HG02759 (cell line): Measurements from ENCODE around the gene UROC1.

ENCODE experiments used
- ATAC-seq: cut with Tn5 transposase; IDR thresholded peaks from one replicate; pipeline ENCODE4 v1.9.1; 2021; ENCODE audit warnings: mild to moderate bottlenecking, moderate library complexity; ENCODE audit not compliant: unreplicated experiment

Gene UROC1

GRCh38 chr3:126517986-126518778, 609 bp upstream of the UROC1 start:
- no peak for ATAC-seq

GRCh38 chr3:126516936-126517290, 660 bp downstream of the UROC1 start:
- ATAC-seq = no peak

- no peak for ATAC-seq
Measured at GRCh38 chr3:126516152-126516935, 1.2 kb downstream of the UROC1 start.

- no peak for ATAC-seq
Measured at GRCh38 chr3:126515066-126515706, 2.4 kb downstream of the UROC1 start.

GRCh38 chr3:126514161-126514560, 3.4 kb downstream of the UROC1 start:
- ATAC-seq = no peak

- no peak for ATAC-seq
Measured at GRCh38 chr3:126512916-126513650, 4.5 kb downstream of the UROC1 start.

- ATAC-seq = no peak
Measured at GRCh38 chr3:126512026-126512425, 5.5 kb downstream of the UROC1 start.

GRCh38 chr3:126511291-126511690, 6.3 kb downstream of the UROC1 start:
- ATAC-seq = no peak

- no peak for ATAC-seq
Measured at GRCh38 chr3:126510308-126510910, 7.2 kb downstream of the UROC1 start.

GRCh38 chr3:126509597-126510307, 7.8 kb downstream of the UROC1 start:
- ATAC-seq = no peak

GRCh38 chr3:126508564-126508964, 9.0 kb downstream of the UROC1 start:
- no peak for ATAC-seq

- ATAC-seq = no peak
Measured at GRCh38 chr3:126507886-126508285, 9.7 kb downstream of the UROC1 start.

GRCh38 chr3:126503701-126504100, 13.9 kb downstream of the UROC1 start:
- ATAC-seq = no peak

- no peak for ATAC-seq
Measured at GRCh38 chr3:126502656-126503055, 14.9 kb downstream of the UROC1 start.

GRCh38 chr3:126501736-126502135, 15.8 kb downstream of the UROC1 start:
- ATAC-seq = no peak

- no peak for ATAC-seq
Measured at GRCh38 chr3:126501054-126501453, 16.5 kb downstream of the UROC1 start.

- no peak for ATAC-seq
Measured at GRCh38 chr3:126500016-126500415, 17.6 kb downstream of the UROC1 start.

GRCh38 chr3:126499401-126499800, 18.2 kb downstream of the UROC1 start:
- ATAC-seq = no peak

- ATAC-seq = no peak
Measured at GRCh38 chr3:126498929-126499328, 18.6 kb downstream of the UROC1 start.

GRCh38 chr3:126498461-126498860, 19.1 kb downstream of the UROC1 start:
- no peak for ATAC-seq
